WTC11 (cell line): ENCODE measurements around the gene WFDC12.

Experiments used
- CTCF ChIP-seq: fragments of 200-600 bp; IDR thresholded peaks from 2 replicates; pipeline ENCODE4 v1.8.0; 2022; ENCODE audit warnings: antibody characterized with exemption
- KAT7 ChIP-seq: sonication (generic); formaldehyde crosslinking; IDR thresholded peaks from 2 replicates; pipeline ENCODE4 v1.8.1; 2023; ENCODE audit warnings: missing genetic modification reagents, mild to moderate bottlenecking, borderline replicate concordance
- SMAD3 ChIP-seq: sonication (generic); formaldehyde crosslinking; IDR thresholded peaks from 2 replicates; pipeline ENCODE4 v1.8.0; 2022; ENCODE audit warnings: missing genetic modification reagents, mild to moderate bottlenecking, borderline replicate concordance
- ZNF138 ChIP-seq: sonication (generic); formaldehyde crosslinking; conservative IDR thresholded peaks from 2 replicates; pipeline ENCODE4 v1.8.1; 2022; ENCODE audit warnings: mild to moderate bottlenecking, moderate library complexity, missing genetic modification reagents

- TF ChIP-seq CTCF (no peak), ZNF138 (CRISPR knock-in tag) (no peak), SMAD3 (CRISPR knock-in tag) (no peak), KAT7 (CRISPR knock-in tag) (no peak)
Observed at GRCh38 chr20:45156713-45157112, 32.4 kb upstream of the WFDC12 start.
